ENCODE results near the gene FLT3.
A peak's percentile ranks its signal among the peaks of the same experiment; 100 is the strongest.

The FLT3 gene

GRCh38 chr13:28138756-28139470 is 38.5 kb upstream of the FLT3 start:
- H3K9me3 ChIP-seq (ENCODE audit: severe bottlenecking): no peaks in the 10 kb centered on the region
- H3K4me3 ChIP-seq (ENCODE audit: severe bottlenecking): peak overlapping the region; percentile 94
- no peak for TF ChIP-seq CTCF (IDR thresholded peaks at IDR 0.05; ENCODE audit: poor library complexity, severe bottlenecking)
- DNase-seq (ENCODE audit: low spot score): peak; percentile 74
- H3K4me1 ChIP-seq (ENCODE audit: insufficient read depth, poor library complexity, severe bottlenecking): peaks cover 11% of the 10 kb centered on the region
- ATAC-seq (ENCODE audit: low read depth): peak; percentile 69
- no peaks in the 10 kb centered on the region for H3K27me3 ChIP-seq (ENCODE audit: insufficient read depth, poor library complexity, severe bottlenecking)
- no peaks in the 10 kb centered on the region for H3K36me3 ChIP-seq (ENCODE audit: low read depth)
- peak overlapping the region; percentile 93 for H3K27ac ChIP-seq (ENCODE audit: poor library complexity, severe bottlenecking)

- ATAC-seq (ENCODE audit: low read depth) (peak; percentile 65), DNase-seq (ENCODE audit: low spot score) (peak; percentile 86)
- Histone ChIP-seq H3K36me3 (ENCODE audit: low read depth) (no peaks in the 10 kb centered on the region), H3K27me3 (ENCODE audit: insufficient read depth, poor library complexity, severe bottlenecking) (no peaks in the 10 kb centered on the region), H3K27ac (ENCODE audit: poor library complexity, severe bottlenecking) (peak within 1 kb of the TSS; percentile 93), H3K4me3 (ENCODE audit: severe bottlenecking) (peak within 1 kb of the TSS; percentile 94), H3K4me1 (ENCODE audit: insufficient read depth, poor library complexity, severe bottlenecking) (peaks cover 11% of the 10 kb centered on the region), H3K9me3 (ENCODE audit: severe bottlenecking) (no peaks in the 10 kb centered on the region)
- TF ChIP-seq CTCF (IDR thresholded peaks at IDR 0.05; ENCODE audit: poor library complexity, severe bottlenecking): no peak
These were observed 37.8 kb upstream of the FLT3 start, which contains the start of gene PAN3 for GRCh38 chr13:28138012-28138755. Gene PAN3, plus strand, starts transcription at chr13:28138545. Its CDS starts 113 bp downstream, at chr13:28138658.

- DNase-seq (ENCODE audit: low spot score) (no peak), ATAC-seq (ENCODE audit: low read depth) (no peak)
These were observed 37.2 kb upstream of the FLT3 start for GRCh38 chr13:28137596-28137995.

GRCh38 chr13:28136916-28137315 is 36.5 kb upstream of the FLT3 start:
- TF ChIP-seq CTCF (IDR thresholded peaks at IDR 0.05; ENCODE audit: poor library complexity, severe bottlenecking): no peak
- H3K27me3 ChIP-seq (ENCODE audit: insufficient read depth, poor library complexity, severe bottlenecking): no peaks in the 10 kb centered on the region
- H3K9me3 ChIP-seq (ENCODE audit: severe bottlenecking): no peaks in the 10 kb centered on the region
- DNase-seq (ENCODE audit: low spot score): no peak
- no peaks in the 10 kb centered on the region for H3K36me3 ChIP-seq (ENCODE audit: low read depth)
- peaks cover 11% of the 10 kb centered on the region for H3K4me1 ChIP-seq (ENCODE audit: insufficient read depth, poor library complexity, severe bottlenecking)
- no peak for ATAC-seq (ENCODE audit: low read depth)
- H3K27ac ChIP-seq (ENCODE audit: poor library complexity, severe bottlenecking): no peak overlapping the region
- H3K4me3 ChIP-seq (ENCODE audit: severe bottlenecking): peak overlapping the region; percentile 94

More at GRCh38 chr13:28137596-28137995, 37.2 kb upstream of the FLT3 start:
- no peak for TF ChIP-seq CTCF (IDR thresholded peaks at IDR 0.05; ENCODE audit: poor library complexity, severe bottlenecking)
- H3K27ac ChIP-seq (ENCODE audit: poor library complexity, severe bottlenecking): peak overlapping the region; percentile 93
- no peaks in the 10 kb centered on the region for H3K9me3 ChIP-seq (ENCODE audit: severe bottlenecking)
- H3K4me3 ChIP-seq (ENCODE audit: severe bottlenecking): peak overlapping the region; percentile 94
- H3K27me3 ChIP-seq (ENCODE audit: insufficient read depth, poor library complexity, severe bottlenecking): no peaks in the 10 kb centered on the region
- H3K36me3 ChIP-seq (ENCODE audit: low read depth): no peaks in the 10 kb centered on the region
- peaks cover 11% of the 10 kb centered on the region for H3K4me1 ChIP-seq (ENCODE audit: insufficient read depth, poor library complexity, severe bottlenecking)

Data from RWPE2 (cell line).